CD4-positive, alpha-beta T cell treated with Interleukin-10 for 1 hour (primary cell): Measurements from ENCODE around the gene RAD51AP2.
"Not testable (repeated sequence)": the region's sequence is repeated elsewhere in the genome, so short reads cannot be mapped to it uniquely, and the experiment has no call there.

Source experiments
- DNase-seq: peaks from one replicate; pipeline ENCODE4 v3.0.0-alpha.2; 2020

The RAD51AP2 gene

GRCh38 chr2:17518212-17519154 lies at the start of gene RAD51AP2:
RAD51AP2 (minus strand) TSS chr2:17518440; CDS start chr2:17518415, 25 bp downstream.
- no peak for DNase-seq

- DNase-seq: not testable (repeated sequence)
Observed at GRCh38 chr2:17565726-17566125, 47.5 kb upstream of the RAD51AP2 start.

GRCh38 chr2:17558878-17559277 lies 40.6 kb upstream of the RAD51AP2 start:
- DNase-seq: no peak

- no peak for DNase-seq
Observed at GRCh38 chr2:17558053-17558452, 39.8 kb upstream of the RAD51AP2 start.

DNA sequence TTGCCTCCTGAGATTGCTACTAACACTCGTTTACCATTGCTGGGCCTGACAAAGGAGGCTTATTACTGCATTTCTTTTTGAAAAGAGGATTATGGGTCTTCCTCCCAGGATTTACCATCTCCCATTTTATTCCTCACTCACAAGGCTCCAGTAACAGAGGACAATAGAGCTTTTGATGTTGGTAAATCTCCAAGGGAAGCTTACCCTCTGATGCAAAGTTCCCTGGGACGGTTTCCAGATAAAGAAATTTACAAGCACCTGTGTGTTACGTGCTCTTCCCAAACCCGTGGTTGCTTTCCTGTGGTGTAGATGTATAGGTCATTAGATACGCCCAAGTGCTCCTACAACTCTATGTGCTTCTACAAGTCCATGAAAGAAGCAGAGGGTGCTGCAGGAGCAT lies 39.4 kb upstream of the RAD51AP2 start:
- DNase-seq: no peak

- DNase-seq: no peak
Observed at GRCh38 chr2:17555150-17555549, 36.9 kb upstream of the RAD51AP2 start.

DNA sequence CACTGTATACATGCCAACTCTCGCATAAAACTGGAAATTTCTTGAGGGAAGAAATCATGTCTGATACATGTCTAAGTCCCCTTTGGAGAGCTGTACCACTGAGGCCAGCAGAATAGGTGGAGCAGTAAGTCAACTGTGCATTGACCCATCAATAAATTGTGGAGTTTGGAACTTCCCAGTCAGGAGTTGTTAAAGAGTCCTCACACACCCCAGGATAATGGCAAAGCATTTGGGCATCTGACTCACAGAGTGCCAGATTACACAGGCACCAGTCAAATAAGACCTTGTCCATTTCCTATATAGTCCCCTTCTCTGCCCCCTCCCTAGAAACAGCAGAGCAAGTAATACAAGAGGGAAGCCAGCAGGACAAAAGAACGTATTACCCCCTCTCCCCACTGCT lies 32.7 kb upstream of the RAD51AP2 start:
- no peak for DNase-seq

DNA sequence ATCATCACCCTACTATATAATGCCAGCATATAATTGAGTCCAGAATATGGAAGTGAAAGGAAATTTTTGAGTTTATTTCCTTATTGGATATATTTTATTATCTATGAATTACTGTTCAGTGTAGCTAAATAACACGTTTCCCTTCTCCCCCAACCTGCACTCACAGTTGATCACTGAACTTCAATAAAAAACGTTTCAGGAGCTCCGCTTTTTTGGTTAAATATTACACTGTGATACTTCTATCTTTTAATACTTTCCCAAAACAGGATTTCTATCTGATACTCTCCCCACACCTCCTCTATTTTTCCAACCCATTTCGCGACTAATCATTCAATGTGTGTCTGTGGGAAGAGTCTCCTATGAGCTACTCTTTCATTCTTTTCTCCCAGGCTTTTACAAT lies 29.5 kb upstream of the RAD51AP2 start:
- no peak for DNase-seq

DNA sequence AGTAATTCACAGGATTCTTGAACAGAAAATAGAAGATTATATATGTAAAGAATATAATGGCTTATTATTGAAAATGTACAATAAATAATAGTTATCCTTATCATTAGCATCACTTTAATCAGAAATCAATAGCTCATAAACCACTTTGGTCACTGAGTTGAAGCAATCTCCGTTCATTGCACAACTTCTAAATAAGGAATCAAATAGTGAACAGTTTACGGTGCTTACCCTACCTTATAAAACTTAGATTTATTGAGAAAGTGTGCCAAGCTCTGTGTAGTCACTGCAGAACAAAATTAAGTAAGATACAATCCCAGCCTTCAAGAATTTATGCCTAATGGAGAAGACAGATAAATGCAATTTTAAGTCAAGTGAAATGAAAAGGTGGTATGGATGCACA lies 29.0 kb upstream of the RAD51AP2 start:
- DNase-seq: no peak

DNA sequence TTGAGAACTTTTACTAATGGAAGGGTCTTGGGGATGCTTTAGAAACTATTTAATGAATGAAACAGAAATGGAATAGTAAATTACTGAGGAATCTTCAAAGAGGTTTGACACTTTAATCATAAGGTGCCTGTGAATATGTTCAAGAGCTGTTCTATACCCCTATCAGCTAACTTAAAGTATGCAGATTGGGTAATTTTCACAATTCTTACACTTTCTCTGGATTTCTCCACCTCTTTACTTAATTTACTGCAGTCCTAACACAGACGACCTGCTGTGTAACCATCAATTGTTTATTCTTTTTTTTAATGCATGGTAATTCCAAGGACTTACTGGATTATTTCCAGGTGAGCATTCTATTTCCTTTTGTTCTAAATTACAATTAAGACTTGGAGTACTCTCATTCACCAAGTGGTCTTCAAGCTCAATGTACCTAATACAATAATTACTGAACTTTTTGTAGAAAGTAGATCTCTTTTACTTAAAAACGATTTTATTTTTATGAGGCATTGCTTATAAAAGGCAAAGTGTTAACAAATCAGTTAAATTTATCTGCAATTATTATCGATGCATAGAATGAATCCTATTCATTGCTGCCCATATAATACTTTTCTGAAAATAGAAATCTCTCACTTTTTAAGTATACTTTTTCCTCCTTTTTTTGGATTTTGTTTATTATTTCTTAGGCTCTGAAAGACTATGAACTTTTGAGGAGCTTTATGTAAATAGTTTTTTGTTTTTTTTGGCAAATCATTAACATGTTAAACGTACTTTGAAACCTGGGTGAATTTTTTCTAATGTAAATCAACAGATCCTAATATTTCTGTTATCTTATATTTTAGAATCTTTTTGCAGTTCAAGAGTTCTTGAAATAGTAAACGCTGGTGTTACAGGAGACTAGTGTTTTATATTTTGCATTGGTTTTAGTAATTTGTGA lies 27.7 kb upstream of the RAD51AP2 start:
- DNase-seq: no peak

DNA sequence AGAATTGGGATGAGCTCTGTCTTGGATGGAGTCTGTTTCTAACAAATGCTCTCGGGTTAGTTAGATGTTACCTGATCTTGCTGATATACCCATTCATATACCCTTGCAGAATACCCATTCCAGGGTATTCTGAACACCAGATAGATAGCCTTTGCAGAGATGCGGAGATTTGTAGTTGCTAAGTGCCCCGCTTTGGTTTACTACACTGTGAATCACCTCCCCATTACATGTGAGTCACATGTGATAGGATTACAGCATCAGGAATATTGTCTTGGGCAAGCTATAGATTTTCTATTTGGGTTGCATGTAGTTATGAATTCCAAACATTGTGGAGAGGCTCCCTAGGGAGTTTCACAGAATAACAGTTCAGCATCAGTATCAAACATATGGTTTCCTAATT lies 26.0 kb upstream of the RAD51AP2 start:
- no peak for DNase-seq

DNA sequence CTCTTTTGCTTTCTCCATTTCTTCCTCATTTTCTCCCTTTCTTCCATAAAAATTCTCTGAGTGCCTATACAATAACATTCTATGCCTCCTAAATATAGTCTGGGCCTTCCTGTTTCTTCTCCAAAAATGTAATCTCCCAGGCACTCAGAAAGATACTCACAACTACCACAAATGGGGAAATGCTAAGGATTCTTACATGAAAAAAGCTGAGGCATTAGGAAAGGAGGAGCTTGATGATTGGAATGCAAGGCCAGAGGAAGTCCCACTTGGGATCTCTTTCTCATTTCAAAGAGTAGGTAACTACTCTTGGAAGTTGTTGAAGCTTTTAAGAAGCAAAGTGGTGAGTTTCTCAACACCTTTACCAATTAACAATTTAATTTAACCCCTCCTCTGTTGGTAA lies 25.6 kb upstream of the RAD51AP2 start:
- no peak for DNase-seq

- DNase-seq: no peak
Observed at GRCh38 chr2:17543131-17543660, 25.0 kb upstream of the RAD51AP2 start.

DNA sequence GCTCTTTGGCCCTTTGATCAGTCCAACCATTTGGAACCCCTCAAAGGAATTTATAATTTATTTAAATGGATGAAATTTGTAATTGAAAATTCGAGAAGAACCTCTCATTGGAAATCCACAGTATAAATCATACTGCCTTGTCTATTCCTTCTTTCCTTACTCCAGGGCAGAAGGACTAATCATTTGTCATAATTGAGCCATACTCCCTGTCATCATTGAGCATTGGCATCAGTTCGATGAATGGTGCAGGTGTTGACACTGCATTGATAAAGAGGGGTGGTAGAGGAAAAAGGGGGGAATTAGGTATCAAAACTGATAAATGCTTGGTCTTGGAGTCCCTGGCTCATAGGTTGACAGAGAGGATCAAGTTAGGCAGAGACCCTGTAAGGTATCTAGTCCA lies 24.2 kb upstream of the RAD51AP2 start:
- DNase-seq: no peak

- DNase-seq: no peak
Observed at GRCh38 chr2:17541531-17541950, 23.3 kb upstream of the RAD51AP2 start.

DNA sequence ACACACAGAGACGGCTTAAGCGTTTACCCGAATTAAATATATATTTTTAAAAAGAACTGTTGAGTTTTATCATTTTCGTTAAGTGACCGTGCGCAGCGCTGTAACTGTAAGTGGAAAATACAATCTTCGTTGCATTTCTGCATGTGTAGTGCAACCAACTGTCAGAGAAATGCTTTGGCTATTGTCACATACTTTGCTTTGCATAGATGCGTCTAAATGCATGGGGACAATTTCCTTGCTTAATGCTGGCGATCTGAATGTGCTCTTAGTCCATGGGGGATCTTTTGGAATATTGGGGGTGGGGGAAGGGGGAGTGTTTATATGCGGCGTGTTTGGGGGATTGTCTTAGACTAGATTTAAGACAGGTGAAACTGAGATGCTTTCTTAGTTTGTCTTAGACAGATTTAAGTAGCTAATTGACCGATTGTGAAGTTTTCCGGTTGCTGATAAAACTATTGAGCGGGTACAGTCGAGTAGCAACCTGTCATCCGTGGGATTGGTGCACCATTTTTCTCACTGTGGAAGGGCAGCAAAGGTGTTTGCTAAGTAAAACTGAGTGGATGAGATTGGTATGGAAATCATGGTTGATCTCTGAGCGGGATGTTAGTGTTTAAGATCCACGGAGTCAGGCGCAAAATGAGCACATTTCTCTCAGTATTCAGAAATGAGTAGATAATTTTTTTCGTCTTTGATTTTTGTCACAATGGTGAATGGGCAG lies 22.7 kb upstream of the RAD51AP2 start:
- no peak for DNase-seq

- no peak for DNase-seq
Observed at GRCh38 chr2:17540093-17540812, 22.0 kb upstream of the RAD51AP2 start, which contains the start of gene VSNL1. VSNL1 (plus strand) TSS chr2:17540696; CDS start chr2:17592075, 51,379 bp downstream.

GRCh38 chr2:17539611-17540092 lies 21.4 kb upstream of the RAD51AP2 start:
- DNase-seq: no peak

DNA sequence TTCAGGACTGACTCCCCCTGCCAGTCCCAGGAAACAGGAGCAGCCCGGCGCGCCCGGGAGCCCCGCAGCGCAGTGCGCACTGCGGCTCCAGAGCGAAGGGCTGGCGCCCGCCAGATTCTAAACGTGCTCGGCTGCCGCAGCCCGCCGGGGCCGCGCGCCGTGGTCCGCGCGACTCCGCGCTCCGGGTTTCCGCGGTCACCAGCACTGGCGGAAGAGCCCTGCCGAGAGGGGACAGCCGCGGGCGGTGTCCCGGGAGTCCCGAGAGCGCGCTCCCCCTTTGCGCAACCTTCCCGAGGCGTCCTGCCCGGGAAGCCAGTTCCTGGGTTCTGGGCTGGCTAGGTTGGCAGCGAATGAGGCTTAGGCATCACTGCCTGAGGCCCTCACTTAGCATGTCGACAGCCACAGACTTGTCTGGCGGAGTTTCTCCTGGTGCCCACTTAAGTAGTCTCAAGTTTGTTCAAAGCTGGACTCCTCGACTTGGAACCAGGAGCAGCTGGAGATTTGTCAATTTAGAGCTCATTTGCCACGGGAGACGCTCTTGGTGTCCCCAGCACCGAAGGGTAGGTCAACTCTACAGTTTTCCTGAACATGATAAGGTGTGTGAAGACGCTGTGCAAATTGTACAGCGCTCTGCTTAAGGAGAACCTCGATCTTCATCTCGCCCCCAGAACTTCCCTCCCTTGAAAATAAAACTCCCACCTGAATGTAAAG lies 20.8 kb upstream of the RAD51AP2 start:
- DNase-seq: no peak

DNA sequence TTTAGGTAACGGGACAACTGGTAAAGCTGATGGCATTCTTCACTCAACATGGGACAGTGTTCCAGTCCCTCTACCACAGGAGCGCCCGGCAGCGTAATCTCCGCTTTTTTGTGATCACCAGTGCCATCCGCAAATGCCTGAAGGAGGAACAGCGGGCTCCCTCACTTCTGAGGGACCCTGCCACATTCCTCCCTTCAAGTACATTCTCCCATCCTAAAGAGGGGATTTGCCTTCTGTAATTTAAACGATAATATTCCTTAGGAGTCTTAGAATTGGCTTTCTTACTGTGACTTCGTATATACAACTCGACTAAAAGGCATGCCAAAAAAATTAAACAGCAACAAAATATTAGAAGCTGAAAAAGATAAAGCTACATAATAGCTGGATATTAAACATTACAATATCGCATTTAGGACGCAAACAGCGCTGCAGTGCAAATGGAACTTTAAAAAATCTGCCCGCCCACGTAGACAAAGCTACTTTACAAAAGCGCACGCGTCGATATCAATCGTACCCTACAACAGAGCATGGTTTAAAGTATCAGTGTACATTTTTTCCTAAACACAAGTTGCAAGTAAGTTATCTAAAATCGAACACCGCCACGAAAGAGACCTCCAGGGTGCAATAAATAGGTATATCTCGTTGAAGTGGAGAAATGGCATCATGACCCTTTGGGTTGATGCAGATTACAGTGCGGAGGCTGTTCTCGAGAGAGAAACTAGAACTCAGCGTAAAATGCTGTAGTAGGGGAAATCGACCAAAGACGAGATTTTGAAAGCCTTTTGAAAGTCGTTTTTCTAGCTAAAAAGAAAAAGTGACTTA lies 20.0 kb upstream of the RAD51AP2 start:
- no peak for DNase-seq
